IMR-90 (cell line): ENCODE data around the gene SNCA. TPM values are rescaled to one million over a fixed set of nuclear protein-coding genes. Genes with fewer than 3 reads are reported as not detected.

Experiments used
- ATAC-seq: fragments of 200-7000 bp; cut with Tn5 transposase; 2 replicates; pipeline ENCODE4 v1.9.1; 2020; ENCODE audit warnings: low read depth, mild to moderate bottlenecking, moderate library complexity
- BruUV-seq: library from RNA; stranded (reverse); fragments of 400-500 nt; replicated peaks from 2 replicates; lab custom pipeline; 2021; lab: Mats Ljungman, UMichigan
- CTCF ChIA-PET: fragments of 300-600 bp; formaldehyde crosslinking; extraction: SDS; loops from one replicate; lab custom pipeline; 2021; ENCODE audit warnings: antibody characterized with exemption; lab: Yijun Ruan, JAX
- POLR2A ChIA-PET: fragments of 300-600 bp; sonication (Branson Sonifier 250); formaldehyde crosslinking; loops from one replicate; lab custom pipeline; 2022; ENCODE audit warnings: antibody characterized with exemption; ENCODE audit not compliant: unreplicated experiment; lab: Charles Lee
- DNase-seq: peaks from one replicate; pipeline ENCODE4 v3.0.0; 2013
- H2AFZ ChIP-seq: replicated peaks from 2 replicates; pipeline ENCODE3; 2013; ENCODE audit warnings: low read length, mild to moderate bottlenecking; ENCODE audit not compliant: poor library complexity
- H2AK5ac ChIP-seq: 2 replicates; pipeline ENCODE4 v1.6.1; 2013; ENCODE audit warnings: low read depth, low read length, inconsistent platforms
- H2AK9ac ChIP-seq: replicated peaks from 2 replicates; pipeline ENCODE3; 2013; ENCODE audit warnings: mild to moderate bottlenecking, low read depth, low read length, moderate library complexity; ENCODE audit not compliant: poor library complexity
- H2BK120ac ChIP-seq: 2 replicates; pipeline ENCODE4 v1.6.1; 2013; ENCODE audit warnings: low read depth, low read length, inconsistent platforms
- H2BK15ac ChIP-seq: 3 replicates; pipeline ENCODE4 v1.6.1; 2013; ENCODE audit warnings: low read depth, low read length, inconsistent platforms
- H2BK20ac ChIP-seq: 2 replicates; pipeline ENCODE4 v1.6.1; 2013; ENCODE audit warnings: low read depth, mild to moderate bottlenecking, inconsistent platforms, low read length, moderate library complexity
- H2BK5ac ChIP-seq: 2 replicates; pipeline ENCODE4 v1.6.1; 2013; ENCODE audit warnings: mild to moderate bottlenecking, low read depth, low read length, inconsistent platforms; ENCODE audit not compliant: poor library complexity, severe bottlenecking
- H3K14ac ChIP-seq: replicated peaks from 2 replicates; pipeline ENCODE4 v1.6.1; 2013; ENCODE audit warnings: low read depth, low read length, inconsistent platforms
- H3K18ac ChIP-seq: 2 replicates; pipeline ENCODE4 v1.6.1; 2013; ENCODE audit warnings: low read depth, low read length, control low read depth
- H3K23ac ChIP-seq: 2 replicates; pipeline ENCODE4 v1.6.1; 2013; ENCODE audit warnings: low read depth, low read length, inconsistent platforms
- H3K27ac ChIP-seq: 2 replicates; pipeline ENCODE4 v1.5.1; 2013; ENCODE audit warnings: mild to moderate bottlenecking, control low read depth, low read length; ENCODE audit not compliant: insufficient read depth
- H3K27me3 ChIP-seq: 2 replicates; pipeline ENCODE4 v1.6.1; 2013; ENCODE audit warnings: low read length; ENCODE audit not compliant: control insufficient read depth, insufficient read depth
- H3K36me3 ChIP-seq: 2 replicates; pipeline ENCODE4 v1.6.1; 2013; ENCODE audit warnings: low read length, mixed read lengths; ENCODE audit not compliant: control insufficient read depth, insufficient read depth
- H3K4ac ChIP-seq: 2 replicates; pipeline ENCODE4 v1.6.1; 2013; ENCODE audit warnings: low read depth, low read length, inconsistent platforms
- H3K4me1 ChIP-seq: 2 replicates; pipeline ENCODE4 v1.6.1; 2013; ENCODE audit warnings: low read length, mixed read lengths; ENCODE audit not compliant: control insufficient read depth, insufficient read depth
- H3K4me2 ChIP-seq: 2 replicates; pipeline ENCODE4 v1.6.1; 2013; ENCODE audit warnings: low read depth, mild to moderate bottlenecking, control low read depth, low read length, moderate library complexity
- H3K4me3 ChIP-seq: 2 replicates; pipeline ENCODE4 v1.5.1; 2013; ENCODE audit warnings: low read depth, mild to moderate bottlenecking, control low read depth, low read length, moderate library complexity; ENCODE audit not compliant: insufficient read depth
- H3K56ac ChIP-seq: 2 replicates; pipeline ENCODE4 v1.6.1; 2013; ENCODE audit warnings: low read length, inconsistent platforms; ENCODE audit not compliant: insufficient read depth; ENCODE audit errors: extremely low read depth
- H3K79me1 ChIP-seq, 2 experiments: 2 replicates each; pipeline ENCODE4 v1.6.1; 2013; ENCODE audit warnings: low read length in 2 of 2, inconsistent platforms in 1 of 2, low read depth in 1 of 2
- H3K9ac ChIP-seq: 2 replicates; pipeline ENCODE4 v1.6.1; 2013; ENCODE audit warnings: low read depth, low read length, control low read depth
- H3K9me1 ChIP-seq: 2 replicates; pipeline ENCODE4 v1.6.1; 2013; ENCODE audit warnings: low read length, inconsistent platforms; ENCODE audit not compliant: insufficient read depth
- H3K9me3 ChIP-seq: 2 replicates; pipeline ENCODE4 v1.6.1; 2013; ENCODE audit warnings: low read length; ENCODE audit not compliant: control insufficient read depth, insufficient read depth
- H4K20me1 ChIP-seq: 2 replicates; pipeline ENCODE4 v1.6.1; 2013; ENCODE audit warnings: low read length, inconsistent platforms; ENCODE audit not compliant: insufficient read depth
- H4K5ac ChIP-seq: 2 replicates; pipeline ENCODE4 v1.6.1; 2013; ENCODE audit warnings: mild to moderate bottlenecking, low read depth, low read length, control low read depth
- H4K8ac ChIP-seq, 2 experiments: 2 replicates each; pipeline ENCODE4 v1.6.1; 2013; ENCODE audit warnings: low read depth in 2 of 2, low read length in 2 of 2, control low read depth in 1 of 2, inconsistent platforms in 1 of 2
- H4K91ac ChIP-seq: 2 replicates; pipeline ENCODE4 v1.6.1; 2013; ENCODE audit warnings: low read depth, low read length, inconsistent platforms; ENCODE audit not compliant: insufficient read depth
- CEBPB ChIP-seq: IDR thresholded peaks from 2 replicates; pipeline ENCODE4 v1.6.1; 2012; ENCODE audit warnings: low read depth, low read length, improper control_type of control experiment
- CHD1 ChIP-seq: IDR thresholded peaks from 2 replicates; pipeline ENCODE4 v1.6.1; 2012; ENCODE audit warnings: low read depth, low read length, improper control_type of control experiment
- WGBS, 2 experiments: methylation state at CpG; one replicate each; pipeline versions ENCODE4 v1.1.5 to v1.1.7; 2013; ENCODE audit warnings: missing lambda C conversion rate in 2 of 2; ENCODE audit not compliant: insufficient read length in 1 of 2; ENCODE audit errors: extremely low coverage in 2 of 2; 5-methylcytosine and 5-hydroxymethylcytosine counted together
- dilution Hi-C: fragments of 300-500 bp; cut with HindIII; formaldehyde crosslinking; loops from one replicate; pipeline ENCODE4 v1.14.3; 2018; ENCODE audit warnings: low sequenced_read_pairs; ENCODE audit not compliant: unreplicated experiment
- in situ Hi-C: fragments of 300-500 bp; cut with MboI; formaldehyde crosslinking; loops from 3 replicates; pipeline ENCODE4 v1.14.3; 2019; ENCODE audit warnings: low sequenced_read_pairs, inconsistent platforms, mixed read lengths
- intact Hi-C: fragments of 100-400 bp; cut with micrococcal nuclease; formaldehyde crosslinking; loops from 2 replicates; pipeline ENCODE4 v1.10.0; 2022
- polyA plus RNA-seq, 3 experiments: library from polyadenylated mRNA; depleted of rRNA; stranded (reverse); fragments of >200 nt; gene quantifications; 2 replicates each; pipeline ENCODE4 v1.2.3, GENCODE V29; 2012; ENCODE audit warnings: low replicate concordance in 1 of 3
- total RNA-seq: library from RNA; depleted of rRNA; stranded (reverse); fragments of >200 nt; gene quantifications from 2 replicates; pipeline ENCODE4 v1.2.3, GENCODE V29; 2012

SNCA gene
- total and polyA plus RNA-seq, 2 of the 4 experiments (the other 2 are of a cell fraction): 0.36 to 0.46 TPM

GRCh38 chr4:89871211-89871610, 34.2 kb upstream of the SNCA start:
- H3K9ac ChIP-seq: no peak overlapping the region

More at GRCh38 chr4:89871211-89871610, 34.2 kb upstream of the SNCA start:
- no CpG with 5 or more reads among the region's 1 CpG for WGBS, 2 experiments
- H3K9me1 ChIP-seq: no peaks in the 10 kb centered on the region
- H3K4me3 ChIP-seq: no peak overlapping the region
- in situ Hi-C loops (loop anchor here (10.0 to 25.0 kb wide), 2 partner anchors 206 to 384 kb away; no protein-coding TSS in a partner anchor), intact Hi-C loops (no loop called here), dilution Hi-C loops (no loop called here)
- DNase-seq (no peak), ATAC-seq (no peak)
- H2BK120ac ChIP-seq: no peak overlapping the region
- ChIA-PET POLR2A (no interaction called here), CTCF (no interaction called here)
- no peak overlapping the region for H2BK20ac ChIP-seq
- no TSS peak for BruUV-seq
- no peaks in the 10 kb centered on the region for H3K27me3 ChIP-seq
- no peak overlapping the region for H3K23ac ChIP-seq
- H3K14ac ChIP-seq: no peak overlapping the region
- H3K27ac ChIP-seq: no peak overlapping the region
- no peaks in the 10 kb centered on the region for H3K36me3 ChIP-seq
- TF ChIP-seq CEBPB (no peak), CHD1 (no peak)
- H2AK9ac ChIP-seq: no peak overlapping the region
- no peak overlapping the region for H2BK15ac ChIP-seq
- H4K20me1 ChIP-seq: no peaks in the 10 kb centered on the region
- no peak overlapping the region for H4K5ac ChIP-seq
- H3K9me3 ChIP-seq: no peaks in the 10 kb centered on the region
- no peak overlapping the region for H2AK5ac ChIP-seq
- H4K91ac ChIP-seq: no peak overlapping the region
- no peak overlapping the region for H3K56ac ChIP-seq
- H3K79me1 ChIP-seq: no peaks in the 10 kb centered on the region
- H3K18ac ChIP-seq: no peak overlapping the region
- H3K4ac ChIP-seq: no peak overlapping the region
- H3K4me2 ChIP-seq: no peak overlapping the region
- H3K4me1 ChIP-seq: no peaks in the 10 kb centered on the region
- H2AFZ ChIP-seq: no peak overlapping the region
- no peak overlapping the region for H4K8ac ChIP-seq
- no peak overlapping the region for H2BK5ac ChIP-seq
